ENCODE results near the gene VAV1. TPM values are rescaled to one million over a fixed set of nuclear protein-coding genes. Genes with fewer than 3 reads are reported as not detected.
A peak's percentile ranks its signal among the peaks of the same experiment; 100 is the strongest.

VAV1 gene
- total and polyA plus RNA-seq, 2 of the 13 experiments (the other 11 are each of a cell fraction or from before 2014, with no cell fraction given) = not detected

GRCh38 chr19:6736169-6736916 is 36.2 kb upstream of the VAV1 start (continued):
- TF ChIP-seq MXD1 (CRISPR knock-in tag; IDR thresholded peaks at IDR 0.05) (no peak), ZNF704 (CRISPR knock-in tag; IDR thresholded peaks at IDR 0.05; ENCODE audit: borderline replicate concordance) (no peak), ATM (IDR thresholded peaks at IDR 0.05; ENCODE audit: borderline replicate concordance) (no peak), ZNF83 (CRISPR knock-in tag; IDR thresholded peaks at IDR 0.05; ENCODE audit: borderline replicate concordance) (no peak), ZNF281 (CRISPR knock-in tag; IDR thresholded peaks at IDR 0.05; ENCODE audit: borderline replicate concordance) (no peak), XRCC5 (optimal IDR thresholded peaks at IDR 0.05; ENCODE audit: low read length) (peak; percentile 82), ZNF646 (CRISPR knock-in tag; IDR thresholded peaks at IDR 0.05) (no peak), TRIM24 (CRISPR knock-in tag; IDR thresholded peaks at IDR 0.05) (no peak), ASH2L (IDR thresholded peaks at IDR 0.05; ENCODE audit: insufficient read length, low read depth, low read length) (no peak), ZMAT3 (CRISPR knock-in tag; conservative IDR thresholded peaks at IDR 0.05) (peak; percentile 78), ZNF800 (CRISPR knock-in tag; IDR thresholded peaks at IDR 0.05) (no peak), HMG20B (CRISPR knock-in tag; conservative IDR thresholded peaks at IDR 0.05) (no peak), SRSF4 (IDR thresholded peaks at IDR 0.05; ENCODE audit: low read depth, low read length, poor library complexity, severe bottlenecking) (no peak)
